HepG2 (cell line): ENCODE results near the gene CNBD2. TPM values are rescaled to one million over a fixed set of nuclear protein-coding genes. Genes with fewer than 3 reads are reported as not detected.

ENCODE experiments used
- CEBPB ChIP-seq: IDR thresholded peaks from 2 replicates; pipeline ENCODE4 v1.6.1; 2011; ENCODE audit warnings: low read depth, low read length, improper control_type of control experiment, borderline replicate concordance
- CENPX ChIP-seq: sonication (generic); formaldehyde crosslinking; IDR thresholded peaks from 2 replicates; pipeline ENCODE4 v1.9.0; 2021; ENCODE audit warnings: mild to moderate bottlenecking, missing genetic modification reagents, moderate library complexity
- DMTF1 ChIP-seq: sonication (generic); formaldehyde crosslinking; IDR thresholded peaks from 2 replicates; pipeline ENCODE4 v1.4.0; 2020; ENCODE audit warnings: mild to moderate bottlenecking, missing genetic modification reagents
- EED ChIP-seq: sonication (generic); formaldehyde crosslinking; IDR thresholded peaks from 2 replicates; pipeline ENCODE4 v1.5.0; 2020; ENCODE audit warnings: mild to moderate bottlenecking, missing genetic modification reagents
- ETS1 ChIP-seq: sonication (generic); formaldehyde crosslinking; IDR thresholded peaks from 2 replicates; pipeline ENCODE4 v1.4.0; 2020; ENCODE audit warnings: missing genetic modification reagents
- FOSL2 ChIP-seq: sonication (generic); formaldehyde crosslinking; IDR thresholded peaks from 2 replicates; pipeline ENCODE4 v1.4.0; 2020; ENCODE audit warnings: missing genetic modification reagents
- KAT2B ChIP-seq: fragments of 150-350 bp; IDR thresholded peaks from 2 replicates; pipeline ENCODE4 v1.6.1; 2014; ENCODE audit warnings: low read depth, low read length, borderline replicate concordance
- KDM6A ChIP-seq: IDR thresholded peaks from 2 replicates; pipeline ENCODE4 v1.6.1; 2016; ENCODE audit warnings: low read depth
- PRPF4 ChIP-seq: fragments of 200-400 bp; formaldehyde crosslinking; IDR thresholded peaks from 2 replicates; pipeline ENCODE4 v1.6.1; 2016; ENCODE audit warnings: low read length, low read depth; ENCODE audit not compliant: poor library complexity, severe bottlenecking
- RELA ChIP-seq: sonication (generic); formaldehyde crosslinking; IDR thresholded peaks from 2 replicates; pipeline ENCODE4 v1.4.0; 2020; ENCODE audit warnings: missing genetic modification reagents
- SETDB1 ChIP-seq: sonication (generic); formaldehyde crosslinking; IDR thresholded peaks from 2 replicates; pipeline ENCODE4 v1.5.1; 2020; ENCODE audit warnings: missing genetic modification reagents, mild to moderate bottlenecking, borderline replicate concordance
- SIN3A ChIP-seq: IDR thresholded peaks from 2 replicates; pipeline ENCODE4 v1.6.1; 2011; ENCODE audit warnings: low read depth, mild to moderate bottlenecking, control low read depth, low read length, borderline replicate concordance
- SMAD3 ChIP-seq: sonication (generic); formaldehyde crosslinking; IDR thresholded peaks from 2 replicates; pipeline ENCODE4 v1.4.0; 2020; ENCODE audit warnings: missing genetic modification reagents
- SNAI1 ChIP-seq: sonication (generic); formaldehyde crosslinking; IDR thresholded peaks from 2 replicates; pipeline ENCODE4 v1.5.0; 2020; ENCODE audit warnings: mild to moderate bottlenecking, missing genetic modification reagents, borderline replicate concordance
- SRSF4 ChIP-seq: fragments of 200-400 bp; formaldehyde crosslinking; IDR thresholded peaks from one replicate; pipeline ENCODE4 v1.6.1; 2018; ENCODE audit warnings: mild to moderate bottlenecking, low read depth, low read length, moderate library complexity; ENCODE audit not compliant: poor library complexity, severe bottlenecking
- TBX3 ChIP-seq: fragments of 450-650 bp; IDR thresholded peaks from 2 replicates; pipeline ENCODE4 v1.6.1; 2017; ENCODE audit warnings: antibody characterized with exemption, mild to moderate bottlenecking, inconsistent platforms, borderline replicate concordance
- TERF1 ChIP-seq: sonication (generic); formaldehyde crosslinking; IDR thresholded peaks from 2 replicates; pipeline ENCODE4 v1.8.0; 2022; ENCODE audit warnings: mild to moderate bottlenecking, missing genetic modification reagents, moderate library complexity
- ZBTB14 ChIP-seq: sonication (generic); formaldehyde crosslinking; IDR thresholded peaks from 2 replicates; pipeline ENCODE4 v1.4.0; 2020; ENCODE audit warnings: missing genetic modification reagents
- ZBTB3 ChIP-seq: sonication (generic); formaldehyde crosslinking; IDR thresholded peaks from 2 replicates; pipeline ENCODE4 v1.4.0; 2020; ENCODE audit warnings: low read depth, mild to moderate bottlenecking, moderate library complexity, missing genetic modification reagents, borderline replicate concordance
- ZBTB7A ChIP-seq: sonication (generic); formaldehyde crosslinking; IDR thresholded peaks from 2 replicates; pipeline ENCODE4 v1.8.0; 2022; ENCODE audit warnings: mild to moderate bottlenecking, missing genetic modification reagents
- ZNF296 ChIP-seq: sonication (generic); formaldehyde crosslinking; conservative IDR thresholded peaks from 2 replicates; pipeline ENCODE4 v1.5.0; 2020; ENCODE audit warnings: mild to moderate bottlenecking, missing genetic modification reagents
- ZNF354B ChIP-seq: sonication (generic); formaldehyde crosslinking; IDR thresholded peaks from 2 replicates; pipeline ENCODE4 v1.8.0; 2022; ENCODE audit warnings: mild to moderate bottlenecking, missing genetic modification reagents
- ZNF431 ChIP-seq: sonication (generic); formaldehyde crosslinking; IDR thresholded peaks from 2 replicates; pipeline ENCODE4 v1.9.0; 2022; ENCODE audit warnings: missing genetic modification reagents, low read depth, mild to moderate bottlenecking, borderline replicate concordance
- ZNF432 ChIP-seq: sonication (generic); formaldehyde crosslinking; IDR thresholded peaks from 2 replicates; pipeline ENCODE4 v1.5.0; 2020; ENCODE audit warnings: missing genetic modification reagents, mild to moderate bottlenecking, borderline replicate concordance
- ZSCAN22 ChIP-seq: sonication (generic); formaldehyde crosslinking; IDR thresholded peaks from 2 replicates; pipeline ENCODE4 v1.4.0; 2020; ENCODE audit warnings: mild to moderate bottlenecking, missing genetic modification reagents
- polyA plus RNA-seq, 8 experiments: library from polyadenylated mRNA; depleted of rRNA in 3 of 8; stranded (reverse) in 7 of 8; unstranded in 1 of 8; fragments of >200 nt; fragmentation: Illumina TruSeq in 4 of 8; extraction: Trizol in 4 of 8; gene quantifications; 2 replicates each; pipeline versions ENCODE4 v1.2.1 to v1.2.3, GENCODE V29; 2011 to 2016; ENCODE audit warnings: low read depth in 4 of 8, missing spikeins in 1 of 8, mixed read lengths in 1 of 8; ENCODE audit not compliant: insufficient read depth in 1 of 8
- total RNA-seq, 5 experiments: library from RNA; depleted of rRNA; stranded (reverse); fragments of >200 nt; fragmentation: Illumina TruSeq; extraction: Trizol; gene quantifications; 2 replicates each; pipeline ENCODE4 v1.2.3, GENCODE V29; 2016; ENCODE audit warnings: low read depth in 1 of 5

The CNBD2 gene
- total and polyA plus RNA-seq, 2 of the 13 experiments (the other 11 are each of a cell fraction or from before 2014, with no cell fraction given): 12.4 to 22.8 TPM

- TF ChIP-seq CENPX: no peak
- TF ChIP-seq ZBTB14 (CRISPR knock-in tag): no peak; the same call in 1 of the 2 replicates
- TF ChIP-seq ETS1 (CRISPR knock-in tag): no peak
- no peak for TF ChIP-seq CEBPB
- TF ChIP-seq ZNF296 (CRISPR knock-in tag): no peak
- TF ChIP-seq ZSCAN22 (CRISPR knock-in tag): no peak
- no peak for TF ChIP-seq DMTF1 (CRISPR knock-in tag)
- TF ChIP-seq SETDB1 (CRISPR knock-in tag): no peak
- no peak for TF ChIP-seq SIN3A
- TF ChIP-seq ZBTB7A (CRISPR knock-in tag): peak; percentile 50
- no peak for TF ChIP-seq KAT2B
- TF ChIP-seq ZNF432: no peak
- TF ChIP-seq ZNF431 (CRISPR knock-in tag): no peak; the same call in 1 of the 2 replicates
- no peak for TF ChIP-seq EED (CRISPR knock-in tag)
- TF ChIP-seq ZNF354B (CRISPR knock-in tag): peak; percentile 89; the same call in 1 of the 2 replicates
- peak; percentile 79; the same call in 1 of the 2 replicates for TF ChIP-seq RELA (CRISPR knock-in tag)
- TF ChIP-seq PRPF4: no peak
- 0 out of 2 replicates have a peak, but pooled peaks have one; percentile 43 for TF ChIP-seq SMAD3 (CRISPR knock-in tag)
- no peak for TF ChIP-seq SNAI1 (CRISPR knock-in tag)
- no peak for TF ChIP-seq SRSF4
- TF ChIP-seq TBX3: peak; percentile 7; the same call in 1 of the 2 replicates
- no peak for TF ChIP-seq ZBTB3 (CRISPR knock-in tag)
- no peak for TF ChIP-seq TERF1
- peak; percentile 38; the same call in 1 of the 2 replicates for TF ChIP-seq FOSL2 (CRISPR knock-in tag)
- no peak for TF ChIP-seq KDM6A (CRISPR knock-in tag)
Observed at GRCh38 chr20:36064658-36065426, 96.5 kb downstream of the CNBD2 start (continued).
